ENCODE data around the gene C10orf71.

Gene C10orf71

DNA sequence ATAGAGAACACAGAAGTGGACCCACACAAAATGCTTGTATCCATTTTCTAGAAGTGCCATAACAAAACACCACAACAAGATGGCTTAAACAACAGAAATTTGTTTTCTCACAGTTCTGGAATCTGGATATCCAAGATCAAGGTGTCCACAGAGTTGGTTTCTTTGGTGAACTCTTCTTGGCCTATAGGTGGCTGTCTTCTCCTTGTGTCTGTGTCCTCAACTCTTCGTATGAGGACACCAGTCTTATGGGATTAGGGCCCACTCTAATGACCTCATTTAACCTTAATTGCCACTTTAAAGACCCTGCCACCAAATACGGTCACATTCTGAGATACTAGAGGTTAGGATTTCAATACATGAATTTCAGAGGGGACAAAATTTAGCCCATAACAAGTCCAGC lies 30.8 kb upstream of the C10orf71 start:
- no peaks in the 10 kb centered on the region for H3K27me3 Mint-ChIP-seq
- peaks cover 21% of the 10 kb centered on the region for H3K4me1 Mint-ChIP-seq (ENCODE audit: low read depth)
- H3K4me3 Mint-ChIP-seq: no peak overlapping the region
- no peak overlapping the region for H3K27ac Mint-ChIP-seq
- H3K36me3 Mint-ChIP-seq (ENCODE audit: low read depth): peaks cover 3% of the 10 kb centered on the region
- H3K9me3 Mint-ChIP-seq: peaks cover 24% of the 10 kb centered on the region

DNA sequence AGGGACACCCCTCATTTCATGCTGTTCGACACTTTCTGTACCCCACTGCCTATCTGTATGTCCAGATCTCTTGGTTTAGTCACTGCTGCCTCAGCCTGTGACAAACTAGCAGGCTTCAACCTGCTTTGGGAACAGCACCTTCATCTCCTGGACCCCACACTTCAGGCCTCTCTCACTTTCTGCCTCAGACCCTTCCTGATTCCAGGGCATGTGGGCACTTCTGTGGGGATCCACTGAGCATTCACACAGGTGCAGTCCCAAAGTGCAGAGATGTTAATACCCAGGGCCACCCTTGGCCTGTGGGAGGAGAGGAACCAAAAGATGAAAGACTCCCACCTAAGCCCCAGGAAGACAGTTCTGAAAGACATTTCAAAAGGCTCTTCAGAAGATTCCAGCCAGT lies 29.4 kb upstream of the C10orf71 start:
- no peaks in the 10 kb centered on the region for H3K27me3 Mint-ChIP-seq
- H3K4me1 Mint-ChIP-seq (ENCODE audit: low read depth): peaks cover 20% of the 10 kb centered on the region

DNA sequence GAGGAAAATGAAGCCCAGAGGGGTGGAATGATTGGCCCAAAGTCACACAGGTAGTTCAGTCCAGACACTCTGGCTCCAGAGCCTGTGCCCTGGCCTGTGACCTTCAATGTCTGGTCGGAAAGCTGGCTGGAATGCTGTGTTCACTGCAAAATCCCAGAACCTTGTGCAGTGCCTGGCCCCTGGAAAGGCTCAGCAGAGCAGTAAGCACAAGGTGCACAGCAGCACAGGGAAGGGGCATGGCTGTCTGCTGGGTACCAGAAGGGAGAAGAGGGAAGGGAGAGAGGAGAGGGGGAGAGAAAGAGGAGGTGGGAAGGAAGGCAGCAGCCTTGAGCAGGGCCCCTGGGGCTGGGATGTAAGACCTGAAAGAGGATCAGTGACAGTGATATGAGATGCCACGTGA lies 28.4 kb upstream of the C10orf71 start:
- H3K27ac Mint-ChIP-seq: no peak overlapping the region
- H3K36me3 Mint-ChIP-seq (ENCODE audit: low read depth): no peaks in the 10 kb centered on the region
- H3K4me1 Mint-ChIP-seq (ENCODE audit: low read depth): peaks cover 20% of the 10 kb centered on the region
- H3K27me3 Mint-ChIP-seq: no peaks in the 10 kb centered on the region
- H3K4me3 Mint-ChIP-seq: no peak overlapping the region
- H3K9me3 Mint-ChIP-seq: peaks cover 17% of the 10 kb centered on the region

More for the DNA sequence above, 29.4 kb upstream of the C10orf71 start:
- Mint-ChIP-seq H3K36me3 (ENCODE audit: low read depth) (no peaks in the 10 kb centered on the region), H3K27ac (no peak overlapping the region), H3K4me3 (no peak overlapping the region), H3K9me3 (peaks cover 24% of the 10 kb centered on the region)

DNA sequence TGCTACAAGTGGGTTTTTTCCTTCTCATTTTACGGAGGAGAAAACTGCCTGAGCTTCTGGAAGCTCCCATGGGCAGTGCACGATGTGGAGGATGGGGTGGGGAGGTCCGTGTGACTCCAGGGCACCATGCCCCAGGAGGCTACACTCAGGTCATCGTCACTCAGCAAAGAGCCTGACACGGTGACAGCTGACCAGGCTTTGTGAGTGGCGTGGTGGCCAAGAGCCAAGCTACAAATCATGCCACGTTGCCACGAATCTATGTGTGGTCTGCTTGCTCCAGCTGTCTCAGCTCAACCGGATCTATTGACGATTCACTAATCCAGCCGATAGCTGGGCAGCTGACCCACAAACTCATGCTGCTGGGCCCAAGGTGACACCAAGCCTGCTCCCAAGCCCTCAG lies 27.6 kb upstream of the C10orf71 start:
- peaks cover 20% of the 10 kb centered on the region for H3K4me1 Mint-ChIP-seq (ENCODE audit: low read depth)
- no peak overlapping the region for H3K4me3 Mint-ChIP-seq
- H3K27ac Mint-ChIP-seq: no peak overlapping the region
- H3K27me3 Mint-ChIP-seq: no peaks in the 10 kb centered on the region
- H3K36me3 Mint-ChIP-seq (ENCODE audit: low read depth): no peaks in the 10 kb centered on the region
- peaks cover 9% of the 10 kb centered on the region for H3K9me3 Mint-ChIP-seq

DNA sequence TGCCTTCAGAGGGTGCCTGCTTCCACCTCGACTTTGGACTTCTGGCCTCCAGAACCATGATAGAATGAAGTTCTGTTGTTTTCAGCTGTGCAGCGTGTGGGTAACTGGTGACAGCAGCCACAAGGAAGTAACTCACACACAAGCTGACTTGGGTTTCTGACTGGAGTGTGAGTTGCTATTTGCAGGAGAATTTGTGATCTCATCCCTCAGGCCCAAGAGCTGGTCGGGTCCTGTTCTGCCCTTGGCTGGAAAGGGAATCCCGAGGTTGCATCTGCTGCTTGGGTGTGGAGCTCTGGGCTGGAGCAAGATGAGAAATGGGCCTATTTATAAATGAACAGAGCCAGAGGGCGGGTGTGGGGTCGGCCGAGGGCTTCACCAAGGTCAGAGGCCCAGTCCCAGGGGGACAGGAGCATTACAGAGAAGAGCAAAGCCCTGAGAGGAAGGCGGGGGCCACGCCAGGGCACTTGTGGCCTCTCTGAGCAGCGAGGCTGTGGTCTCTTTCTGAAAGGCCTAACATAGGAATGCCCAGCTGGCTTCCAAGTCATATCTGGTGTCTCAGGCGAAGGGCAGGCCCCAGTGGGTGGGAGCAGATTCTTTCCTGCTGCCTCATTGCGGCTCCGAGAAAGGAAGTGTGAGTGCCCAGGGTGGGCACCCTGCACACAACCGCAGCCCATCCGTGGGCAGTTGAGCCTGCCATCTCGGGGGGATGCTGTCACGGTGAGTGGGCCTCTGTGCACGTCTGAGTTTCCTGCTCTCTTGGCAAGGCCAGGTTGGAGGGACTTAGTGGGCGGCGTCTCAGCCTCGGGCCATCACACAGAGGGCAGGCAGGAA lies 26.5 kb upstream of the C10orf71 start:
- H3K4me1 Mint-ChIP-seq (ENCODE audit: low read depth): peaks cover 20% of the 10 kb centered on the region
- H3K9me3 Mint-ChIP-seq: peaks cover 5% of the 10 kb centered on the region
- H3K27me3 Mint-ChIP-seq: no peaks in the 10 kb centered on the region
- H3K27ac Mint-ChIP-seq: peak overlapping the region; percentile 84
- no peak overlapping the region for H3K4me3 Mint-ChIP-seq
- H3K36me3 Mint-ChIP-seq (ENCODE audit: low read depth): no peaks in the 10 kb centered on the region

DNA sequence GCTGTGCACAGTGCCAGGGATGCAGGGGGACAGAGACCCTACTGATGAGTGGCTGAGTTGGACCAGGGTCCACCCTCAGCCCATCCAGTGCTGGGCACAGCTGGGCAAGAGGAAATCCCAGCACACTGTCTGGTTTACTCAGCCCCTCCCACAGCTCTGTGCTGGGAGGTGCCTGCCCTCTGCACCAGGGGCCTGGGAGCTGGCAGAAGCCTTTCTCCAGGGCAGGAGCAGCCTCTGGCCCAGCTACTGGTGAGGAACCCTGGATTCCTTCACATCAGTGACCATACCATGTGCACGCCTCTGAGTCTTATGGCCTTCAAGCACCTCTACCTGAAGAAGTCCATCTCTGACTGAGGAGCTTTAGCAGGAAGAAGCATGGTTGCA lies 25.9 kb upstream of the C10orf71 start:
- H3K36me3 Mint-ChIP-seq (ENCODE audit: low read depth): no peaks in the 10 kb centered on the region
- no peak overlapping the region for H3K4me3 Mint-ChIP-seq
- H3K4me1 Mint-ChIP-seq (ENCODE audit: low read depth): peaks cover 20% of the 10 kb centered on the region
- no peak overlapping the region for H3K27ac Mint-ChIP-seq
- no peaks in the 10 kb centered on the region for H3K27me3 Mint-ChIP-seq
- H3K9me3 Mint-ChIP-seq: no peaks in the 10 kb centered on the region

DNA sequence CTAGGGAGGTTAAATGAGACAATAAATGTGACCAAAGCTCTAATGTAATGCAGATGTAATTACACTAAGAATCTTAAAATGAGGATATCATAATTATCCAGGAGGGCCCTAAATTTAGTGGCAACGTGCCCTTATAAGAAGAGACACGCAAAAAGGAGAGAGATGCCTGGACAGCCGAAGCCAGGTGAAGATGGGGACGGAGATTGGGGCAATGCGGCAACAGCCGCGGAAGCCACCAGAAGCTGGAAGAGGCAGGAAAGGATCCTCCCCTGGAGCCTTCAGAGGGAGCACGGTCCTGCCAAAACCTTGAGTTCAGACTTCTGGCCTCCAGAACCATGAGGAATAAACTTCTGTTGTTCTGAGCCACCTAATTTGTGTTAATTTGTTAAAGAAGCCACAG lies 25.3 kb upstream of the C10orf71 start:
- Mint-ChIP-seq H3K36me3 (ENCODE audit: low read depth) (no peaks in the 10 kb centered on the region), H3K4me1 (ENCODE audit: low read depth) (peaks cover 20% of the 10 kb centered on the region), H3K4me3 (no peak overlapping the region), H3K27ac (no peak overlapping the region), H3K9me3 (no peaks in the 10 kb centered on the region), H3K27me3 (no peaks in the 10 kb centered on the region)

DNA sequence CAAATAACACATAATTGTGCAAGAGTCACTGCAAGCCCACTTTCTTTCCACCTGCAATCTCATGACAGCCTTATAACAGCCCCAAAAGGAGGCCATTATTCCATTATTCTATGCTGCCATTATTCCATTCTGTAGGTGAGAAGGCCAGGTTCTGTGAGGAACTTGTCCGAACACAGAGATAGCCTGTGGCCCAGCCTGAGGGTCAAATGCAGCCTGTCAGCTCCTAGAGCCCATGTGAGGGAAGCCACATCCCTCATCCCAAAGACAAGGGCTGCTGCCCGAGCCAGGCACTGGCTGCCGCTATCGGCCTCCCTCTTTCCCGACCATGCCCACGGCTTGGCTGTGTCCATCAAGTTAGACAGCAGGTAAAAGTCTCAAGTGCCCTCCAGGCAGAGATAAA lies 24.1 kb upstream of the C10orf71 start:
- no peaks in the 10 kb centered on the region for H3K36me3 Mint-ChIP-seq (ENCODE audit: low read depth)
- H3K27ac Mint-ChIP-seq: no peak overlapping the region
- H3K27me3 Mint-ChIP-seq: no peaks in the 10 kb centered on the region
- peaks cover 22% of the 10 kb centered on the region for H3K4me1 Mint-ChIP-seq (ENCODE audit: low read depth)
- H3K9me3 Mint-ChIP-seq: no peaks in the 10 kb centered on the region
- no peak overlapping the region for H3K4me3 Mint-ChIP-seq

DNA sequence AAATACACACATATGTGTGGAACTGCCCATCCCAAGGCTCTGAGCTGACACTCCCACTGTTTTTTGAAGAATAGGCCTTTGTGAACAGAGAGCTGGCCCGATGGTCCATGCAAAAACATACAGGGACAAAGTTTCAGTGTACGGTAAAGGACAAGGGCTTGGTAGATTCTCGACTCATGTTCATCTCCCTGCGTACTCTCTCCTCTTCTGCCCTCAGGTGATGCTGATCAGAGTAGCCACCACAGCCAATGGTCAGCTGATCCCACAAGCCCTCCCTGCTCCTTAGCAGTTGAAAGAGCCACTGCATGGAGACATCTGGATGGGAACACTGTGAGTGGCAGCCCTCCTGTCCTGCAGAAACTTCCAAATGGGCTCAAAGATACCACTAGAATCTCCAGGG lies 23.1 kb upstream of the C10orf71 start:
- no peak overlapping the region for H3K27ac Mint-ChIP-seq
- no peaks in the 10 kb centered on the region for H3K27me3 Mint-ChIP-seq
- H3K4me3 Mint-ChIP-seq: no peak overlapping the region
- H3K4me1 Mint-ChIP-seq (ENCODE audit: low read depth): peaks cover 28% of the 10 kb centered on the region
- H3K36me3 Mint-ChIP-seq (ENCODE audit: low read depth): no peaks in the 10 kb centered on the region
- no peaks in the 10 kb centered on the region for H3K9me3 Mint-ChIP-seq

DNA sequence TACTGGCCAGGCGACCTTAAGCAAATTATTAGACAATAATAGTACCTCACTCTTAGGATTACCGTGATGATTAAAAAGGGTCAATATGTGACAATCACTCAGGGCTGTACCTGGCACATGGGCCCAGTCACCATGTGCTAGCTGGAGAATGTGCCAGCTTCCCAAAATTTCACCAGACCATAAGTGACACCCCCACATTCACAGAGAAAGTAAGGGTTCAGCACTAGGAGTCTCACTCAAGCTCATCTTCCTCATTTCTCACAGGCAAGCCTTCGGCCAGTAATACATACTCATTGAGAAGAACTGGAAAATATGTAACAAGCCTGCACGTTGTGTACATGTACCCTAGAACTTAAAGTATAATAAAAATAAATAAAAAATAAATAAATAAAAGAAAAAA lies 22.4 kb upstream of the C10orf71 start:
- Mint-ChIP-seq H3K27ac (no peak overlapping the region), H3K9me3 (no peaks in the 10 kb centered on the region), H3K4me3 (no peak overlapping the region), H3K27me3 (no peaks in the 10 kb centered on the region), H3K36me3 (ENCODE audit: low read depth) (no peaks in the 10 kb centered on the region), H3K4me1 (ENCODE audit: low read depth) (peaks cover 28% of the 10 kb centered on the region)

DNA sequence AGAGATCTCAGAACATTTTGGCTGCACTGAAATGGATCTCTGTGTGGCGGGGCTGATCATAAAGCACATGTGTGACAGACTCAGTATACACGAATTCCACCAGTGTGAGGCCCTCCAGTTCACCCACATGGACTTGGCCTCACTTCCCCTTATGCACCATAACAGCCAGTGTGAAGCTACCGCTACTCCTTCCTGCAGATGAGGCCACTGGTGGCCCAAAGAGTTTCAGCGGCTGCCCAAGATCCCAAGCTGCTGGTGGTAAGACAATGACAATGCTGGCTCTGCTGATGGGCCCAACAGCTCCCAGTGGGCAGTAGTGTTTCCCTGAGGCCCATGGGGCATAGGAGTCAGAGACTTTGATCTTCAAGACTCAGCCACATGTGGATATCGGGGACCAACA lies 21.0 kb upstream of the C10orf71 start:
- H3K9me3 Mint-ChIP-seq: no peaks in the 10 kb centered on the region
- H3K4me3 Mint-ChIP-seq: no peak overlapping the region
- H3K27ac Mint-ChIP-seq: no peak overlapping the region
- peaks cover 15% of the 10 kb centered on the region for H3K4me1 Mint-ChIP-seq (ENCODE audit: low read depth)
- no peaks in the 10 kb centered on the region for H3K36me3 Mint-ChIP-seq (ENCODE audit: low read depth)
- H3K27me3 Mint-ChIP-seq: no peaks in the 10 kb centered on the region

DNA sequence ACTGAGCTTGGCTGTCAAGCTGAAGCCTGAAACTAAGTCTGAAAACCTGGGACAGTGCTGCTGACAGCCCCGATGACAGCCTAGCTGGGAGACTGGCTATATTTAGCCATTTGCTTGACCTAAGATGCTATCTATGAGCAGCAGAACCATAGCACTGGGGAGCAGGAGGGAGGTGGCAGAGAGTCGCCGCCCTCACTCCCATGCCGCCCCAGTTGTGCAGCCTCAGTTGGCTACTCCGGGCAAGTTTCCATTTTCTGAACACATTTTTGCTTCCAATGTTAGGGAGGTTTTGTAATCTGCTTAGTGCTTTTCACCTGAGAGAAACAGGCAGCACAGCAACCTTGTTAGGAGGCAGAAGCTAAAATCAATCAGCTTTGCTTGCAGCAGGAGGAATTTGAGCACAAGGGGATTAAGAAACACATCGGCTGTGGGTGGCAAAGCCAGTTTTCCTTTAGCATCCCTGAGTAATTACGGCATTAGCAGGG lies 20.4 kb upstream of the C10orf71 start:
- Mint-ChIP-seq H3K4me3 (no peak overlapping the region), H3K27ac (no peak overlapping the region), H3K36me3 (ENCODE audit: low read depth) (no peaks in the 10 kb centered on the region), H3K9me3 (no peaks in the 10 kb centered on the region), H3K4me1 (ENCODE audit: low read depth) (peaks cover 10% of the 10 kb centered on the region), H3K27me3 (no peaks in the 10 kb centered on the region)

DNA sequence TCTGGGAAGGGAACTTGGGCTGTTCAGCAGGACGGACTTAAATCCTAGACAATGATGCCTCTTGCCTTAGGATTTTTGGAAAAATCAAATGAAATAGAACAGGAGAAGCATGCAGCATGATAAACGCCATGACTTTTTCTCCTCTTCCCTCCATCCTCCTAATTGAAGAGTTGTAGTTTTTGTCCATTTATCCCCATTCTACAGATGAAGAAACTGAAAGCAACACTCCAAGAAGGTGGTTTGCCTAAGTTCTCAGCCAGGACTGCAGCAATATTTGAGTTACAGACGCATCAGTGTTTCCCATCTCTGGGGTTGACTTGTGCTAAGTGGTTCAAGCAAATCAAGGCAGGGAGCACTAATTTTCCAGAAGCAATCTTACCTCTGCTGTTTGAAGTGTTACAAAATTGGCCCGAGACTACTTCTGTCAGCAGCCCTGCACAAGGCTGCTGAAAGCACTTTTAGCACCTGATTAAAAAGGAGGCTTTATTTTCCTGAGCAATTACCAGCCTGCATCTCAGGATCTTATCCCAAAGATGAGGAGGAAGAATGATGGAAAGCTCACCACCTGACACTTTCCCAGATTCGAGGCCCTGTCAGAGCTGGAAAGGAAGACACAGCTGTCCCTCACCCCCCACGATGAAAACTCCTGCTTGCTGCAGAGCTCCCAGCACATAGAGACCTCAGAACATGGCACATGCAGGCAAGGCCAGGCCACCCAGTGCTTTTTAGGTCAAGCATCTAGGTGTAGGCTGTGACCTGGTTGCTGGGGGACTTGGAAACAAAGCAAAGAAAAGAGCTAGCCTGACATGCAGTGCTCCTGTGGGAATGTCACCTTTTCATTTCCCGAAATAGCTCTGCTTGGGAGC lies 19.7 kb upstream of the C10orf71 start:
- Mint-ChIP-seq H3K9me3 (no peaks in the 10 kb centered on the region), H3K4me3 (no peak overlapping the region), H3K27me3 (no peaks in the 10 kb centered on the region), H3K36me3 (ENCODE audit: low read depth) (no peaks in the 10 kb centered on the region), H3K27ac (no peak overlapping the region), H3K4me1 (ENCODE audit: low read depth) (peaks cover 8% of the 10 kb centered on the region)

DNA sequence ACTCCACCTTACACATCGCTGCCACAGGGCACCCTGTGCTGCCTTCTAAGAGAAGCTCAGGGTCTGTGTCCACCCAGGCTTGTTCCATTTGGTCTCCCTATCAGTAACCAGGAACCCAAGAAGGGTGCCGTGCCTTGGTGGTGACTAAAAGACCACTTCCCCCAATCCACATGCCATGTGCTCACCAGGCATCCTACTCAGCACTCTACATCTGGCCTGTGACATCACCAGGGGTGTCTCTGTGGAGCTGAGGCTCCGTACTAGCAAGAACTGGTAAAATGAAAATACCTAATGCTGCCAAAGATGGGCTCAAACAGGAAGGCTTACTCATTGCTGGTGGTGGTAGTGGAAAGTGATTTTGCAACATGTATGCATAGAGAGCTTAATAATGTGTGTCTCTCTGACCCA lies 19.0 kb upstream of the C10orf71 start:
- no peak overlapping the region for H3K27ac Mint-ChIP-seq
- H3K4me3 Mint-ChIP-seq: no peak overlapping the region
- no peaks in the 10 kb centered on the region for H3K9me3 Mint-ChIP-seq
- H3K4me1 Mint-ChIP-seq (ENCODE audit: low read depth): peaks cover 10% of the 10 kb centered on the region
- peaks cover under 1% of the 10 kb centered on the region for H3K27me3 Mint-ChIP-seq
- no peaks in the 10 kb centered on the region for H3K36me3 Mint-ChIP-seq (ENCODE audit: low read depth)

DNA sequence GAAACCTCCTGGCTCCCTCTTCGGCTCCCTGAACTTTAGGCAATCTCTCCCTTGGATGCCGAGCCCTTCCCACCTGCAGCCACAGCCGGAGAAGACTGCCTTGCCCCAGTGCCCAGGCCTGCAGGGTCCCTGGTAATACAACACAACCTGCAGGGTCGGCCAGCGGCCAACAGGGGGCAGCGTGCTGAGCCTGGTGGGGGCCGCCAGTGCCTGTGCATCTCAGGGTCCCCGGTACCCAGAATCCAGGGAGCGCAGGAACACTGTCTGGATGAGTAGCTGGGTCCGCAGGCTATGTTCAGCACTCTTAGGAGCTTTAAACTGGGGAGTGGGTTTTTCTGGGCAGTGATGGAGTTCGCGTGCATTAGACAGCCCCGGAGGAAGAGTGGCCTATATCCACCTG lies 17.5 kb upstream of the C10orf71 start:
- Mint-ChIP-seq H3K9me3 (no peaks in the 10 kb centered on the region), H3K36me3 (ENCODE audit: low read depth) (no peaks in the 10 kb centered on the region), H3K4me1 (ENCODE audit: low read depth) (peaks cover 14% of the 10 kb centered on the region), H3K4me3 (no peak overlapping the region), H3K27ac (no peak overlapping the region), H3K27me3 (peaks cover 3% of the 10 kb centered on the region)
